HG02840 (cell line): ENCODE measurements around the gene PNP.
"Not testable (repeated sequence)": the region's sequence is repeated elsewhere in the genome, so short reads cannot be mapped to it uniquely, and the experiment has no call there.

ENCODE experiments used
- ATAC-seq: cut with Tn5 transposase; IDR thresholded peaks from one replicate; pipeline ENCODE4 v1.9.1; 2021; ENCODE audit warnings: mild to moderate bottlenecking, moderate library complexity, moderate number of reproducible peaks; ENCODE audit not compliant: unreplicated experiment, low FRiP score

Gene PNP

DNA sequence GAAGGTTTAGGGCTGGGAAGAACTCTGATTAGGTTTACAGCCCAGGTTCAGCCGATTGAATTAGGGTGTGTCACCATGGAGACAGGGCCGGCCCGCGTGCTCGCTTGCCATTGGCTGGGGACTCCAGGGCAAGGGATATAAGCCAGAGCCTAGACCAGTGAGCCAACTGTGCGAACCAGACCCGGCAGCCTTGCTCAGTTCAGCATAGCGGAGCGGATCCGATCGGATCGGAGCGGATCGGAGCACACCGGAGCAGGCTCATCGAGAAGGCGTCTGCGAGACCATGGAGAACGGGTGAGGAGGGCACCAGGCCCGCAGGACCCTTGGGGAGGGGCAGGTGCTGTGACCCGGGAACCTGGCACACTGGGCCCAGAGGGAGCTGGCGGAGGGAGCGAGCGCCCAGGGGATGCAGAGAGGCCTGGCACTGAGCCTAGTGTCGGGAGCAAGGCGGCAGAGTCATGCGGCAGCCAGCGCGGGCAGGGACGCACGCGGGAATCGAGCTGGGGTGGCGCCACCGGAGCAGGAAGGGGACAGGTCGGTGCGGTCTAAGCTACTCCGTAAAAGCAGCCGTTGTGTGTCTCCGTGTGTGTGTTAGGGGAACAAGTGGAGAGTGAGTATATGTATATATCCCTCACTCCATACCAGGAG, at the start of gene PNP:
TSS of gene PNP (plus strand) at position 165 of the 648 bp plus-strand sequence. CDS start at position 284, 119 bp downstream.
- peak; percentile 97 for ATAC-seq

DNA sequence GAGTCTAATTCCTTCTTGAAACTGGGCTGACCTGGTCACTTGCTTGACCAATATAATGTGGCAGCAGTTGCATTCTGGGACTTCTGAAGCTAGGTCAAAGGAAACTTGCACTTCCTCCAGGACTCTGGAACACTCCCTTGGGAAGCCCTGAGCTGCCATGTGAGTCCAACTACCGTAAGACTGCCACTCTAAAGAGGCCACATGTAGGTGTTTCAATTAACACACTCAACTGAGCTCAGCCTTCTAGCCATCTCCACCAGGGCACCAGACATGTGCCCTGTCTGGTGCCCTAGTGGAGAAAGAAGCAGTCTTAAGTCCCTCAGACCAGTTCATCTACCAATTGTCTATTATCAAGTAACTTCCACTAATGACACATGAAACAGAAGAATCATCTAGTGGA, 49.8 kb upstream of the PNP start:
- no peak for ATAC-seq

DNA sequence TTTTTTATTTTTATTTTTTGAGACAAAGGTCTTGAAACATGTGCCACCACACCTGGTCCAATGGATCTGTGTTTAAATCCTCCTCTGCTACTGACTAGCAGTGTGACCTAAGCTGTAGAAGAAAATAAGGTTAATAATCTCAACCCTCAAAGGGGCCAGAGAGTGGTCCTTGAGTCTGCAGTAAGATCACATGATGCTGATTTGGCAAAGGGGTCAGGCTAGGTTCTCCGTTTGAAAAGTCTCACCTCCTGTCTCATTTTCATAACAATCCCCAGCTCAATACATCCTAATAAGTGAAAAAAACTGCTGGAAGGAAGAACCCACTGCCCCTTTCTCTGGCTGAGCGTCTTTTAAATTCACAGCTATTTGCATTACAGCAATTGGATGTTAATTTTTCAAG, 47.9 kb upstream of the PNP start:
- no peak for ATAC-seq

DNA sequence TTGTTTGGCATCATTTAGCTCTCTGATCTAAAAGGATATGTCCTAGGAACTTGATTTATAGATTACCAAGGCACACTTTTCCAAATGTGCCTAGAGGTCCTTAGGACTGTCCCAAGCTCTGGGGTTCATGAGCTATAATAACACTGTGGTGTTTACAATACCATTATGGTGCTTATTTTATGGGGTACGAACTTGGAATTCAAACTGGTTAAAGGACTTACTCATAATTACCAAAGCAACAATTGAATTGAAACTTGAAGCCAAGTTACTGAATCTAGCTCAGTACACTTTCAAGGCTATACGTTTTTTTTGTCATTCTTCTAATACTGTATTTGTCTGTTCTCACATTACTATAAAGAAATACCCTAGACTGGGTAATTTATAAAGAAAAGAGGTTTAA, 46.3 kb upstream of the PNP start:
- no peak for ATAC-seq

DNA sequence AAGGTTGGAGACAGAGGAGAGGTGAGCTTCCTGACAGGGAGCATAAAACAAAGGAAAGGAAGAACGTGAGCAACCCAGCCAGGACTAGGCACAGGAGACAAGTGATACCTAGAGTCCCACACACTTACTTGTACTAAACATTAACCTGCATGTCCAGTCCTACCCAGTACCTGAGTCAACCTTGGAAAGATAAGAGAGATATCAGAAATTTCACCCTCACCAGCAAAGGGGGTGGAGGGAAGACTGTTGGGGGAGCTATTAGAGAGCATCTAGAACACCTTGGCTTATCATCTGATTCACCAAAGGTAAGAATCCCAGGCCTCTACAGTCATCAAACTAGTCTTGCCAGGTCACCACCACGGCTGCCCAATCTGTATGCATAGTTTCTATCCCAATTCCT, 44.4 kb upstream of the PNP start:
- no peak for ATAC-seq

DNA sequence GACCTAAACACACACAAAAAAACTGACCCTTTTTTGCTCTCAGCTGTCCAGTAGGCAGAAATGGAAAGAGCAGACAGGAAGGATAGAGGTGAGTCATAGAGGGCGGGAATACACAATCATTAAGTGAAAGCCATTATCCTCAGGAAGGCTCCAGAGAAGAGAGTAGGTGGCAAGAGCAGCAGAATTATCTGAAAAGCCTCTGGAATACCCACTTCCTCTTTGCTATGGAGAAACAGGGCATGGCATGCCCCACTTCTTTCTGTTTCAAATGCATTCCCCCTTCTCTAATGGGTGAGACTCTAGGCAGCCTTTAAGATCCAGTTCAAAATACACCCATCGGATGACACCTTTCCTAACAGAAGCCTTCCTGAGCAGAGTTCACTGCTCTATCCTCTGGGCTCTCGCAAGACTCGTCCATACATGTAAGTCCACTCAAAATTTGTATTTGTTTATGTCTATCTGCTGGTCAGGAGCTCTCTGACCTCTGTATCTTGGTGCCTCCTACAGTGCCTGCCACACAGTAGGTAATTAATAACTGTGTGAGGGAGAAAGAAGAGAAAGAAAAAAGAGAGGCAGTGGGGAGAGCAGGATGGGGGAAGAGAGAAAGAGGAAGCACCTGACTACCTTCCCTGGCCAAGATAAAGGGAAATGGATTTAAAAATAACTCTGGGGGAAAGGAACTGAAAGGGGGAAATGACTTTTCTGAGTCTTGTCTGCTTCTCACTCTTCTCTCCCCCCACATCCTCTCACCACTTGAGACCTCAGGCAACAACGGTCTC, 41.8 kb upstream of the PNP start:
- peak; percentile 49 for ATAC-seq

DNA sequence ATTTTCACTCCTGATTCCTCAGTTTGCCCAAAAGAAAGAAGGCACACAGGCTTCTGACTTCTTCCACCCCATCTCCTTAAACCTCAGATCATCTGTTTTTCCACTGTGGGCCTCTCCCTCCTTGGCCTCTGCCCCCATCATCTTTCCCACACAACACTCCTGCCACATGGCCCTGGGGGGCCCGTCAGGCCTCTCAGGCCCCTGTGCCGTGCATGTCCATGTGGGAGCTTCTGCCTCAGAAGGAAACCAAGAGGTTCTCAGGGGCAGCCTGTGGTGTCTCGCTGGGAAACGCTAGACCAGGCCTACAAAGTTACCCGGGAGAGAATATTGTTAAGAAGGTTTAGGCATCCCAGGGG, 41.2 kb upstream of the PNP start:
- peak; percentile 15 for ATAC-seq

DNA sequence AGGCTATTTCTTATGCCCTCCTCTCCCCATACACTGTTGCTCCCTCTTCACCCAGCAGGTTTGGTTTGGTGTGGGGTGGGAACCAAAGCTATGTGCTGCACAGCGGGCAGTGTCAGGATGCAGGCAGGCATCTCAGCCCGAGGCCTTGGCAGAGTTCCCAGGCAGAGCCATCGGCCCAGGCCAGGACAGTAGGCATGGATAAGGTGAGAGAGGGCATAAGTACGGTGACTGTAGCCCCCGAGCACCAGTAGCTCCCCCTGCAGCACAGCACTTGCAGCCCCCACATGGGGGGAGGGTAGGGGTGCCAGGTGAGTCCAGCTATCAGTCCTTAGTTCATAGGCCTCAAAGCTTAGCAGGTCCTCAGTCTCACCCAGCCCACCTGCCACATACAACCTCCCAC, 40.4 kb upstream of the PNP start:
- no peak for ATAC-seq

DNA sequence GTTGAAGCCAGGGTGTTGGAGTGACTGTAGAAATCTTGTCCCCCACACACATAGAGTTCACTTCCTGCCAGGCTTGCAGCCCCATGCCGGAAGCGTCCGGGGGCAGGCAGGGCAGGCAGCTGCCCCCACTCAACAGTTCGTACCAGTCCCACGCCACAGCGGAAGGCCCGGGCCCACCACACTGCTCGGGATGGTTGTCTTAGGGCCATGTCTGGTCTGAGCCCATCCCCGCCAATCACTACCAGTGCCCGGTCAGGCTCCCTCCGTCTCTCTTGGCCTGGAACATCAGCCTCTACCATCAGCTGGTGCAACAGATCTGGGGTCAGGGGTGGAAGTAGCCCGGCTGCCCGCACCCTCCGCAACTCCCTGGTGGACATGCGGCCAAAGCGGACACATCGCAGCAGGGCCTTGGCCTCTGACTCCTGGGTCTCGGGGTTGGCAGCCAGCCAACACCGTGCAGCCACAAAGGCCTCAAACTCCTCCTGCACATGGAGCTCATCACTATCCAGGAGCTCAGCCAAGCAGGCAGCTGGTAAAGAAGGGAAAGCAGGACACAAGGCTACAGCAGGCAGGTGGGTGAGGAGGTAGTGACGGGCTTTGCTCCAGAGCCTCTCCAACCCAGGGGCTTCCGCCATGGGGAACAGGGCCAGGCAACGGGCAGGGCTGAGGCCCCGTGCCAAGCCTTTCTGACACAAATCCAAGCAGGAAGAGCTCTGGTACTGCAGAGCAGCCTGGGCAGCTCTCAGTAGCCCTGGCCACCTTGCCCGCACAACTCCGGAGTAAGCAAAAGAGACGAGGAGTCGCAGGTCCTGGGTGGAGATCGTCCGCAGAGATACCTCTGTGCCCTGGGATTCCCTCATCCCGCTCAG, 39.2 kb upstream of the PNP start:
- no peak for ATAC-seq

DNA sequence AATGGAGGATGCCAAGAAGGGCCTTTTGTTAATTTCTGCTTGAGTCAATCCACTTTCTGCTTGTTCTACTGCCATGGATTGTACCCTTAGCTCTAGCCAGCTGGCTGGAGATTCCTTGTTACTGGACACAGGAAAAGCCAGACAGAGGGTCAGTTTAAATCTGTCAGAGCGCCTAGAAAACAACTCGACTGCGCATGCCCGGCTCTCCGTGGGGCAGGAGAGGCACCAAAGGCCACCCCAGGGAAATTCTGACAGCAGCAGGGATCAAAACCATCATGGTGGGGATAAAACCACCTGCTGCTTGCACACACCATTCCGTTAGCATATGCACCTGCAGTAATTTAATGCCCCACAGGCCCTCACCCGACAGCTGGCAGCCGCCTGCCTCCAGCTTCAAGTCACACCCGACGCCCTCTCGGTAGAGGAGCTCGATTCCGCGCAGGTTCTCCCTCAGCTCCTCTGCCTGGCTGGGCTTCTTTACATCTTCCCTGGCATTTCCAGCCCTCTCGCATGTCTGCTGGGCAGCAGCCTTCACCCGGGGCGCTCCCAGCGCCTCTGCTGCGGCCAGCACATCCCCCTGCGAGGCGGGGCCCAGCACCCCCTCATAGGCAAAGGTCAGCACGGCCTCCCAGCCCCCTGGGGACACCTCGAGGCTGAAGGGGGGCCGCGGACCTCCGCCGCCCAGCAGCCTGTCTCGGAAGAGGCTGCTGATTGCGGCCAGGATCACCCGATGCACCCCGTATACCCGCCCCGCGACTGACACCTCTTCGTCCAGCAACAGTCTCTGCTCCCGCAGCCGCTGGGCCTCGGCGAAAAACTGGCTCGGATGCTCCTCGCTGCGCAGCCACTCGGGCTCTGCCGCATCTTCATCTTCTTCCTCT, 34.3 kb upstream of the PNP start:
- no peak for ATAC-seq

DNA sequence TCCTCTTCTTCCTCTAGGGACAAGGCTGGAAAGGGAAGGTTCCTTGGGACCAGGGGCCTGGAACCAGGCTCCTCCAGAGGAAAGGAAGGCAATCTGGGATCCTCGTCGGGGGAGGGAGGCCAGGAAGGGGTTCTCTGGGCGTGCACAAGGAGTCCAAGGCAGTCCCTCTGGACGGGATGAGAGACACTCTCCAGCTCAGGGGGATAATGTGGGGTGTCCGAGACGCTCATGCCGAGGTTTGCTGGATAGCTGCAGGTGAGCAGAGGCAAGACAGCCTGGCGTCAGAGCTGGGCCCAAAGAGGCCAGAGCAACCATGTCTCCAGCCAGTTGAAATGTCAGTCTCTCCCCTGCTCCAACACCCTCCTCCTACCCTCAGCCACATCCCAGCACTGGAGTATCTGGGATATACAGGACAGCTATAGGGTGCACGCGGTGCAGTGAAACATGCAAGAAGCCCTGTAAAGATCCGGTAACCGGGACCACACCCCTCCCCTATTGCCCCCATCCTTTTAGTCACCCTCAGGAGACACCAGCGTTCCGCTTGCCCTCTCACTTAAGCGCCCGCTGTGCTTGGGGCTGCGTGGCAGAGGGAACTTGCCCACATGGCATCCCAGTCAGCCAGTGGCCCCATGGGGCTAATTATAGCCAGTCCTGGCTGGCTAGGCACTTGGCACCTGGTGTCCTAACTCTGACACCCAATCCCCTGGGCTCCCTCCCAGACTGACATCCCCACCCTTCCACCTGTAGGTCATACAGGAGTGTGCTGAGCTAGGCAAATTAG, 33.4 kb upstream of the PNP start, which contains the start of gene KLHL33:
TSS of gene KLHL33 (minus strand) at position 585 of the 781 bp plus-strand sequence. CDS start at position 230, 355 bp downstream.
- ATAC-seq: no peak

DNA sequence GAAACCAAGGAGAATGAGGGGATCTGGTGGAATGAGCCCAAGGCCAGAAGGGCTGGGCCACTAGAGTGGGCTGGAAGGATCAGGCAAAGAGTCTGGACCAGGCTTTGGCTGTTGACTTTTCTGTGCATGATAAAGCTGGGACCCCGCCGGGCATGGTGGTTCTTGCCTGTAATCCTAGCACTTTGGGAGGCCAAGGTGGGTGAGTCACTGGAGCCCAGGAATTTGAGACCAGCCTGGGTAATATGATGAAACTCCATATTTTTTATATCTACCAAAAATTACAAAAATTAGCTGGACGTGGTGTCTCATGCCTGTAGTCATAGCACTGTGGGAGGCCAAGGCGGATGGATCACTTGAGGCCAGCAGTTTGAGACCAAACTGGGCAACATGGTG, 32.8 kb upstream of the PNP start:
- no peak for ATAC-seq

DNA sequence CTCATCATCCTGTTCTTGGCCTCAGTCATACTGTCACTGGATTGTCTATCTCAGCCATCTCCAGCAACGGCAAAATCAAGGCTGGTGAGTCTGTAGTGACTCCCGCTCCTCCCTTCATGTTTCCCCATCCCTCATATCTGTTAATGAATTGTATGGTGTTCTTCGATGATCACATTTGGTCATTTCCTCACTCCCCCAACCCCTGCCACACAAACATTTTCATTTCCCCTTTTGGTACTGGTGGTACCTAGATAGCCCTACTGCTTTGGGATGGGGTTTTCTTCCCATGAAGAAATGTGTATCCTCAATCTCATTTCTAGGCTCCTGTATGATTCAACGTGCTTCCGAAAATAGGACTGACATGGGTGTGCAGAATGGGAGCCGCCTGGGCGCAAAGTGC, 30.5 kb upstream of the PNP start:
- no peak for ATAC-seq

DNA sequence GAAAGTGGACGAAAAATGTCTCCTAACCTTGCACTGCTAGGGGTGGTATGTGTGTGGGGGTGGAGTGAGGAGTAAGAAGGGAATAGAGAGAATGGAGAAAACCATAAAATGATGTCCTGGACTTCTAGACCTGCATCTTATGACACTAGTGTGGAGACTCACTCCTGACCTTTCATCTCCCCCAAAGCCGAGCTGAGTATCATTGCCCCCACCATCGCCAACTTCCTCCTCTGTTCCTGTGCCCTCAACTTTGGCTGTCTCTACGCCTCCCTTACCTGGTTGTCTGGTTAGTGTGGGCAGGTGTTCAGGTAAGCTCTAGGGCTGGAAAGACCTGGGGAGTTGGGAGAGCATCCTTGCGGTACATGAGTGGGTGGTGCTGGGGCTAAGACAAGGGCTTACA, 28.7 kb upstream of the PNP start:
- no peak for ATAC-seq

DNA sequence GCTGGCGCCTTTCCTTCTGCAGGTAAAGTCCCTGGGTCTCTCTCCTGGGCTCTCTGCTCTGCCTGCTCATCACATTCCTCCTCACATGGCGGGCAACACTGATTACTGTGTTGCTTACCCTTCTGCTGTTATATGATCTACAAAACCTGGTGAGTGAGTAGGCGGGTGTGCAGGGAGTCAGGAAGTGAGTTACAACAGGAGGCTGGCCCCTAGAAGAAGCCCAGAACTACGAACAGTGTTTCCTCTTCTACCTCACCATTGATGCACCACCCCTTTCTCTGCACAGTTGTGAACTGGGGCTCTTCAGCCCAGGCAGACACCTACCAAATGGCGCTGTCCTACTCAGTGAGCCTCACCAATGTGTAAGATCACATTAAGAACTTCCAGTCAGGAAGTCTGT, 28.3 kb upstream of the PNP start:
- no peak for ATAC-seq

DNA sequence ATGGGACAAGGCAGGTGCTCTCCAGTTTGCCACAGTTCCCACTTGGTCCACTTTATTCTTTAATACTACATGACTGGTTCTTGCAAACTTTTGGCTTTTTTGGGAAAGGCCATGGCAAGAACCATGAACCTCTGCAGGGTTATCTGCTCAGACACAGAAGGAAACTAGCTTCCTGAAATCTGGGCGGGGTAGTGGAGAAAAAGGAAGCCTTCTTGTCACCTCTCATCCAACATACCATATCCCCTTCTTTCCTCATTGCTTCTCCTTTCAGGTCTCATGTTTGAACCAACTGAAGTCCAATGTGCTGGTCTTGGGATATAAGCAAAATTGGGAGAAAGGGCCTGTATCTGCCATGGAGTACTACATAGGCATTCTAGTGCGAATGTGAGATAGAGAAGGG, 27.7 kb upstream of the PNP start:
- no peak for ATAC-seq

DNA sequence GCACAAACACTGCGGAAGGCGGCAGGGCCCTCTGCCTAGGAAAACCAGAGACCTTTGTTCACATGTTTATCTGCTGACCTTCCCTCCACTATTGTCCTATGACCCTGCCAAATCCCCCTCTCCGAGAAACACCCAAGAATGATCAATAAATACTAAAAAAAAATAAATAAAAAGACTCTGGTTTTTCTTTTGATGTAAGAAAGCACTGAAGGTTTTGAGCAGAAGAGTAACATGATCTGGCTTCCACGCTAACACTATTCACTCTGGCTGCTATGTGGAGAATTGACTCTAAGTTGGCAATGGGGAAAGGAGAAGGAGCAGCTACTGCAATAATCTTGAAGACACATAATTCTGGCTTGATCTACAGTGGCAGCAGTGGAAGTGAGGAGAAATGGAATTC, 25.6 kb upstream of the PNP start:
- ATAC-seq: not testable (repeated sequence)

DNA sequence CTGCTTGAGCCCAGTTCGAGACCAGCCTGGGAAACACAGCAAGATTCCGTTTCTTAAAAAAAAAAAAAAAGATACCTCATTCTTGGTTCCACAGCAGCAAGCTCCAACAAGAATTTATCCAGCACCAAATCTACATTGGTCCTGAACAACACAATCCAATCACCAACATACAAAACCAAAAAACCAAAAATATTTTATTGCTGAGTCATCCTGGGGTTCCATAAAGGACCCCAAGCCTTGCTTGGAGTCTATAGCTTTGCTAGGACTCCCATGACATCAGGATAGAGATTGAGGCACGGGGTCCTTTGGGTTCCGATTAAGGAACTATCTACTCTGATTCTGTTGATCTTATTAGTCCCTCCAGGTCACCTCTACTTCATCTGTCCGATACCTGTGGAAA, 22.3 kb upstream of the PNP start:
- no peak for ATAC-seq

DNA sequence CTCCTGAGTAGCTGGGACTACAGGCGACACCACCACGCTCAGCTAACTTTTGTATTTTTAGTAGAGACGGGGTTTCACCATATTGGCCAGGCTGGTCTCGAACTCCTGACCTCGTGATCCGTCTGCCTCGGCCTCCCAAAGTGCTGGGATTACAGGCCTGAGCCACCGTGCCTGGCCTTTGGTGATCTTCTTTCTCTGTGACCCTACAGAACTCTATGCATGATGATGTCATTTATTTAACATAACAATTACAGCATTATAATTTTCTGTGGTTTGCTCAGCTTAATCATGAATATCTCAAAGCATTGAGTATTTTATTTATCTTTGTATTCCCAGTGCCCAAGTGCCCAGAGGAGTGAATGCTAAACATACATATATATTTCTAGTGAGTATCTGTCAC, 16.4 kb upstream of the PNP start:
- not testable (repeated sequence) for ATAC-seq
